Transverse colon (tissue), 4 donors: ENCODE data around the gene SYK. TPM values are rescaled to one million over a fixed set of nuclear protein-coding genes. Genes with fewer than 3 reads are reported as not detected.

Source experiments
- DNase-seq: peaks from one replicate; pipeline ENCODE4 v3.0.0-alpha.2; 2019
- H3K27ac ChIP-seq, 4 donors: fragments of 200-600 bp; sonication (generic); 2 replicates each; pipeline ENCODE4 v1.5.1; 2016 to 2018; ENCODE audit warnings: inconsistent platforms in 4 of 4
- H3K27me3 ChIP-seq: fragments of 200-600 bp; sonication (generic); 2 replicates; pipeline ENCODE4 v1.5.1; 2017; ENCODE audit warnings: inconsistent platforms
- H3K36me3 ChIP-seq, 4 donors: fragments of 200-600 bp; sonication (generic); 2 replicates each; pipeline ENCODE4 v1.5.1; 2017 to 2019; ENCODE audit warnings: inconsistent platforms in 4 of 4
- H3K4me1 ChIP-seq, 4 donors: fragments of 200-600 bp; sonication (generic); 2 replicates each; pipeline ENCODE4 v1.5.1; 2017 to 2020; ENCODE audit warnings: inconsistent platforms in 4 of 4
- H3K4me3 ChIP-seq, 4 donors: fragments of 200-600 bp; sonication (generic); 1 replicate in 1 of 4; 2 replicates in 3 of 4; pipeline versions ENCODE4 v1.5.1 to v1.6.1; 2017 to 2019; ENCODE audit warnings: inconsistent platforms in 4 of 4
- H3K9me3 ChIP-seq, 2 donors: fragments of 200-600 bp; sonication (generic); 2 replicates each; pipeline ENCODE4 v1.5.1; 2017 to 2019; ENCODE audit warnings: inconsistent platforms in 2 of 2
- CTCF ChIP-seq, 5 experiments: fragments of 200-600 bp in 3 of 5; fragments of 450-650 bp in 2 of 5; sonication (generic) in 3 of 5; IDR thresholded peaks; 1 replicate in 2 of 5; 2 replicates in 3 of 5; pipeline ENCODE4 v1.5.1; 2016 to 2017; ENCODE audit warnings: antibody characterized with exemption in 5 of 5, inconsistent platforms in 3 of 5, mild to moderate bottlenecking in 2 of 5, moderate library complexity in 1 of 5
- EP300 ChIP-seq: sonication (generic); formaldehyde crosslinking; IDR thresholded peaks from one replicate; pipeline ENCODE4 v1.6.1; 2017; ENCODE audit warnings: antibody characterized with exemption, low read depth
- POLR2A ChIP-seq: fragments of 450-650 bp; IDR thresholded peaks from one replicate; pipeline ENCODE4 v1.6.1; 2016; ENCODE audit warnings: antibody characterized with exemption, mild to moderate bottlenecking, moderate library complexity
- POLR2AphosphoS5 ChIP-seq, 3 donors: sonication (generic); formaldehyde crosslinking; IDR thresholded peaks; one replicate each; pipeline ENCODE4 v1.6.1; 2016; ENCODE audit warnings: antibody characterized with exemption in 3 of 3
- WGBS, 2 donors: methylation state at CpG; one replicate each; pipeline ENCODE4 v1.1.5; 2018; ENCODE audit warnings: low coverage in 1 of 2; 5-methylcytosine and 5-hydroxymethylcytosine counted together
- in situ Hi-C, 4 donors: fragments of 200-750 bp; cut with MboI; loops; one replicate each; pipeline versions ENCODE4 v1.15.0 to v1.15.1; 2017; ENCODE audit warnings: low sequenced_read_pairs in 3 of 4, low pct_ligation_motif_present in 1 of 4, low pct_unique_long_range_greater_than_20kb in 1 of 4
- intact Hi-C: fragments of 100-400 bp; cut with DNase I; formaldehyde crosslinking; loops from one replicate; pipeline ENCODE4 v1.15.1; 2023; ENCODE audit warnings: low total_unique reads
- total RNA-seq, 4 donors: library from RNA; depleted of rRNA; stranded (reverse); fragments of >200 nt; gene quantifications; one replicate each; pipeline ENCODE4 v1.1.0, GENCODE V29; 2016

SYK gene
- total RNA-seq, 4 donors from 2014 or later: 32.2 to 534 (median 34.3) TPM

- H3K9me3 ChIP-seq: no peaks in the 10 kb centered on the region
- H3K27me3 ChIP-seq: no peaks in the 10 kb centered on the region
- intact Hi-C loops: loop anchor here (10.0 kb wide), 1 partner anchor 734 kb away; no protein-coding TSS in a partner anchor
- no peak overlapping the region for H3K4me3 ChIP-seq
- H3K4me1 ChIP-seq: no peaks in the 10 kb centered on the region
- DNase-seq: no peak
- H3K36me3 ChIP-seq: peaks cover 0 to 8% (median 0%) of the 10 kb centered on the region in 4 donors
- H3K27ac ChIP-seq: no peak overlapping the region
- no peak for TF ChIP-seq CTCF (IDR thresholded peaks at IDR 0.05)
- no peak for TF ChIP-seq EP300
- in situ Hi-C loops: loop anchor here (10.0 to 25.0 kb wide), 5 partner anchors 106 to 1281 kb away; no protein-coding TSS in a partner anchor
Measured at GRCh38 chr9:90868555-90868954, 66.9 kb downstream of the SYK start.

GRCh38 chr9:90869361-90869760, 67.7 kb downstream of the SYK start:
- Histone ChIP-seq H3K27me3 (no peaks in the 10 kb centered on the region), H3K9me3 (no peaks in the 10 kb centered on the region), H3K27ac (no peak overlapping the region), H3K36me3 (peaks cover 0 to 5% (median 2%) of the 10 kb centered on the region in 4 donors), H3K4me1 (no peaks in the 10 kb centered on the region), H3K4me3 (no peak overlapping the region)
- TF ChIP-seq EP300 (no peak), POLR2A (no peak), CTCF (IDR thresholded peaks at IDR 0.05) (no peak), POLR2AphosphoS5 (IDR thresholded peaks at IDR 0.05) (no peak)
- in situ Hi-C loops (loop anchor here (10.0 to 25.0 kb wide), 5 partner anchors 107 to 1282 kb away; no protein-coding TSS in a partner anchor), intact Hi-C loops (loop anchor here (10.0 kb wide), 1 partner anchor 735 kb away; no protein-coding TSS in a partner anchor)
- no peak for DNase-seq

GRCh38 chr9:90870621-90871326, 69.2 kb downstream of the SYK start:
- in situ Hi-C loops (loop anchor here (10.0 to 25.0 kb wide), 6 partner anchors 108 to 1283 kb away; no protein-coding TSS in a partner anchor), intact Hi-C loops (loop anchor here (10.0 kb wide), 1 partner anchor 1296 kb away; no protein-coding TSS in a partner anchor)

More at GRCh38 chr9:90870621-90871326, 69.2 kb downstream of the SYK start:
- Histone ChIP-seq H3K27ac (no peak overlapping the region), H3K4me3 (no peak overlapping the region), H3K4me1 (no peaks in the 10 kb centered on the region), H3K36me3 (peaks cover 0 to 11% (median 2%) of the 10 kb centered on the region in 4 donors), H3K9me3 (no peaks in the 10 kb centered on the region), H3K27me3 (no peaks in the 10 kb centered on the region)
- peak; percentile 68 to 86 (median 81) for TF ChIP-seq CTCF (IDR thresholded peaks at IDR 0.05)
- no peak for TF ChIP-seq POLR2AphosphoS5 (IDR thresholded peaks at IDR 0.05)
- WGBS, 2 donors: 22 to 37% methylated on average over 4 of the region's 4 CpGs
- DNase-seq: peak; percentile 37
